ENCODE data around the gene CPSF3.

DNA sequence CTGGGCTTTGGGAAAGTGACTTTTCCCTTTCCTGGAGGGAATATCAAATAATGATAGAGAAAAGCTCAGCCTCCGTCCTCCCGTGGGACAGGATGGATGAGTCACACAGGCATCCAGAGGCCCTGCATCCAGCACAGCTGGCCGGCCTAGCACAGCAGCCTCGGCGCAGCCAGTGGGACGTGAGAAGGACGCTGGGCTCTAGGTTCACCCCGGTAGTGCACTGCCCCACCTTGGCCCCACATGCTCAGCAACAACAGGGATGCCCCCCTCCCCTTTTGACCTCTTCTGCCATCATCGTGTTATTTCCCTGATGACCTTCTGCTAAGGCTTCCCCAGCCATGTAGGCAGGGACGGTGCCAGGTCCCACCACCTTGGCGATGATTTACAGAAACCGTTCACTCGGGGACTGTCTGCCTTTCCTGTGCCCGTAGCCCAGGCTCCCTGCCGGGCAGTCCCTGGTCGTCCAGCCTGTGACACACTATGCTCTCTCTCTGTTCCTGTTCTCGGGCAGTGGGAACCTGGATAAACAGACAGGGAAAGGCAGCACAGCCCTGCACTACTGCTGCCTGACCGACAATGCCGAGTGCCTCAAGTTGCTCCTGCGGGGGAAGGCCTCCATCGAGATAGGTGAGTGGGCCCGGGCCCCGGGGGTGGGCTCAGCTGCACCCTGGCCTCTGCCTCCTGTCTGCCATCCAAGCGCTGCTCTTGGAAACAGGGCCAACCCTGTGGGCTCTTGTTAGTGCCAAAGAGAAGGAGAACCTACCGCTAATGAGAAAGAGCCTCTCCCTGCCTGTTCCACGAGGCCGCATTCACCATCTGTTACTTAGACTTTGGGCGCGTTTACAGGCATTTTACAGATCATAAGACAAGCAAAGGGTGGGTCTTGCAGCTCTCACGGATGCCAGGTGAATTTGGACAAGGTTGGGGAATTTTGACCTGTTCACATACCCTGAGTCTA lies 44.7 kb upstream of the CPSF3 start:
- TF ChIP-seq SPEN (CRISPR knock-in tag; IDR thresholded peaks at IDR 0.05; ENCODE audit: low read depth) (no peak), POLR2AphosphoS5 (IDR thresholded peaks at IDR 0.05; ENCODE audit: low read depth, low read length) (no peak), RBM22 (optimal IDR thresholded peaks at IDR 0.05; ENCODE audit: low read length) (no peak), RBM39 (IDR thresholded peaks at IDR 0.05; ENCODE audit: low read depth, low read length, poor library complexity, severe bottlenecking) (no peak), ZMYM3 (CRISPR knock-in tag; IDR thresholded peaks at IDR 0.05) (no peak), TBP (CRISPR knock-in tag; IDR thresholded peaks at IDR 0.05) (no peak), CHD2 (IDR thresholded peaks at IDR 0.05; ENCODE audit: low read depth, low read length) (no peak), SMARCC2 (IDR thresholded peaks at IDR 0.05) (no peak), MATR3 (CRISPR knock-in tag; IDR thresholded peaks at IDR 0.05) (no peak), CTCF (CRISPR knock-in tag; IDR thresholded peaks at IDR 0.05) (no peak)
- TF ChIP-seq, protein P1, sequence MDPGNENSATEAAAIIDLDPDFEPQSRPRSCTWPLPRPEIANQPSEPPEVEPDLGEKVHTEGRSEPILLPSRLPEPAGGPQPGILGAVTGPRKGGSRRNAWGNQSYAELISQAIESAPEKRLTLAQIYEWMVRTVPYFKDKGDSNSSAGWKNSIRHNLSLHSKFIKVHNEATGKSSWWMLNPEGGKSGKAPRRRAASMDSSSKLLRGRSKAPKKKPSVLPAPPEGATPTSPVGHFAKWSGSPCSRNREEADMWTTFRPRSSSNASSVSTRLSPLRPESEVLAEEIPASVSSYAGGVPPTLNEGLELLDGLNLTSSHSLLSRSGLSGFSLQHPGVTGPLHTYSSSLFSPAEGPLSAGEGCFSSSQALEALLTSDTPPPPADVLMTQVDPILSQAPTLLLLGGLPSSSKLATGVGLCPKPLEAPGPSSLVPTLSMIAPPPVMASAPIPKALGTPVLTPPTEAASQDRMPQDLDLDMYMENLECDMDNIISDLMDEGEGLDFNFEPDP (CRISPR knock-in tag; conservative IDR thresholded peaks at IDR 0.05), result no peak
- TF ChIP-seq, protein P2, sequence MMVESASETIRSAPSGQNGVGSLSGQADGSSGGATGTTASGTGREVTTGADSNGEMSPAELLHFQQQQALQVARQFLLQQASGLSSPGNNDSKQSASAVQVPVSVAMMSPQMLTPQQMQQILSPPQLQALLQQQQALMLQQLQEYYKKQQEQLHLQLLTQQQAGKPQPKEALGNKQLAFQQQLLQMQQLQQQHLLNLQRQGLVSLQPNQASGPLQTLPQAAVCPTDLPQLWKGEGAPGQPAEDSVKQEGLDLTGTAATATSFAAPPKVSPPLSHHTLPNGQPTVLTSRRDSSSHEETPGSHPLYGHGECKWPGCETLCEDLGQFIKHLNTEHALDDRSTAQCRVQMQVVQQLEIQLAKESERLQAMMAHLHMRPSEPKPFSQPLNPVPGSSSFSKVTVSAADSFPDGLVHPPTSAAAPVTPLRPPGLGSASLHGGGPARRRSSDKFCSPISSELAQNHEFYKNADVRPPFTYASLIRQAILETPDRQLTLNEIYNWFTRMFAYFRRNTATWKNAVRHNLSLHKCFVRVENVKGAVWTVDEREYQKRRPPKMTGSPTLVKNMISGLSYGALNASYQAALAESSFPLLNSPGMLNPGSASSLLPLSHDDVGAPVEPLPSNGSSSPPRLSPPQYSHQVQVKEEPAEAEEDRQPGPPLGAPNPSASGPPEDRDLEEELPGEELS (CRISPR knock-in tag; IDR thresholded peaks at IDR 0.05), result no peak
- TF ChIP-seq, protein P3, sequence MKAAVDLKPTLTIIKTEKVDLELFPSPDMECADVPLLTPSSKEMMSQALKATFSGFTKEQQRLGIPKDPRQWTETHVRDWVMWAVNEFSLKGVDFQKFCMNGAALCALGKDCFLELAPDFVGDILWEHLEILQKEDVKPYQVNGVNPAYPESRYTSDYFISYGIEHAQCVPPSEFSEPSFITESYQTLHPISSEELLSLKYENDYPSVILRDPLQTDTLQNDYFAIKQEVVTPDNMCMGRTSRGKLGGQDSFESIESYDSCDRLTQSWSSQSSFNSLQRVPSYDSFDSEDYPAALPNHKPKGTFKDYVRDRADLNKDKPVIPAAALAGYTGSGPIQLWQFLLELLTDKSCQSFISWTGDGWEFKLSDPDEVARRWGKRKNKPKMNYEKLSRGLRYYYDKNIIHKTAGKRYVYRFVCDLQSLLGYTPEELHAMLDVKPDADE (CRISPR knock-in tag; IDR thresholded peaks at IDR 0.05), result no peak
